CD1c-positive myeloid dendritic cell (primary cell): ENCODE data around the gene GNG2.

Source experiments
- DNase-seq: peaks from one replicate; pipeline ENCODE4 v3.0.0-alpha.2; 2016; ENCODE audit errors: extremely low spot score

Gene GNG2

DNA sequence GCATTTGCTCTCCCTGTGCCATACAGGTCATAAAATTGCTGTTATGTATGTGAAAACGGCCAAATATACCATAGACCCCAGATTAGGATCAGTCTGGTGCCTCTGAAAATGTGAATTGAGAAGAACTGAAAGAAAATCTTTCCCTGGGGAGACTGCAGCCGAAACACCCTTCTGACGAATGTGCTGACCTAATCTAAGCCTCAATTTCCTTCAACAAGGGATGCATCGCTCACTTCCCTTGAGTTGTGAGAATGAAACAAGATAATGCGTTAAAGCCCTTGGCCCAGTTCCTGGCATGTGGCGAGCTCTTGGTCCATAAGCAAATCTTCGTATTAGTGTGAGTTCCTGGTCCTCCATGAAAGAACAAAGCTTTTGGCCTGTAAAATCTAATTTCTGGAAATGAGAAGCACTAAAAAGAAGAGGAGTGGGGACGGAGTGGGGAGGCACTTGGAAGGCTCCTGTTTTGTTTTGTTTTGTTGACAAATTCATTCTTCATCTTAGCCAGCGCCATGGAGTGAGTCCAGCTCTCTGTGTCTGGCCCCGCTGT lies 79.4 kb downstream of the GNG2 start:
- DNase-seq: no peak

DNA sequence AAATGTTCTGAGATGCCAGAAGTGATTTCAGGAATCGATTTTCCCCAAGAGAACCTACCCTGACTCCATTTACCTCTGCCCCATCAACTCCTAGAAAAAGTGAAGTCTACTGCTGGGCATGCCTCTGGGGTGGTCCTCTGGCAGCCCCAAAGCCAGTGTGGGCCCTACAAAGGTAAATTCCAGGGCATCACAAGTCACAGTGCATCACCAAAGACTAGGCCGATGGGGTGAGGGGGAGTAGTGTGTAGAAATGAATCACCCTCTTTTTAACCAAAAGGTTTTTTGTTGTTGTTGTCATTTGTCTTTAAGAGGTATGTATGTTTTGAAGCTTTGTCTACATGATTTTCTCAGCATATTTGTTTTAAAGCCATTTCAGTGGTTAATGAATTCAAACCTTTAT lies 82.6 kb downstream of the GNG2 start:
- no peak for DNase-seq

DNA sequence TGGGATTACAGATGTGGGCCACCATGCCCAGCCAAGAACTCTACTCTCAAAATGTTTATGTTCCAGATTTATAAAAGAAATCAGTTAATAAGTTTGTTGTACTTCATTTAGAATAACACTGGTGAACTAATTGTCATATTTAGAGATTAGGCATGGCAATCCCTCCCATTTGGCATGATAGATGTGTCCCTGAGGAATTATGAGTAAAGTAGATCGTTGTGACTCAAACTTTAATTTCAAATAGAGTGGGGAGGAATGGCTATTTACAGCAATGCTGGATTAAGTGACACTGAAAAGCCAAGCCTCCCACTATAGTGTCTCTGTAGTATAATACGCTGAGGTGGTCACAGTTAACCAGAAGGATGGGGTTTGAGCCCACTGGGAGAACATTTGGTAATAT lies 89.6 kb downstream of the GNG2 start:
- no peak for DNase-seq

- no peak for DNase-seq
Measured at GRCh38 chr14:51951656-51952055, 91.2 kb downstream of the GNG2 start.

- DNase-seq: no peak
Measured at GRCh38 chr14:51954031-51954430, 93.6 kb downstream of the GNG2 start.

GRCh38 chr14:51954657-51955056 lies 94.2 kb downstream of the GNG2 start:
- DNase-seq: no peak

GRCh38 chr14:51957950-51958349 lies 97.5 kb downstream of the GNG2 start:
- DNase-seq: no peak

- DNase-seq: no peak
Measured at GRCh38 chr14:51959928-51960327, 99.5 kb downstream of the GNG2 start.

DNA sequence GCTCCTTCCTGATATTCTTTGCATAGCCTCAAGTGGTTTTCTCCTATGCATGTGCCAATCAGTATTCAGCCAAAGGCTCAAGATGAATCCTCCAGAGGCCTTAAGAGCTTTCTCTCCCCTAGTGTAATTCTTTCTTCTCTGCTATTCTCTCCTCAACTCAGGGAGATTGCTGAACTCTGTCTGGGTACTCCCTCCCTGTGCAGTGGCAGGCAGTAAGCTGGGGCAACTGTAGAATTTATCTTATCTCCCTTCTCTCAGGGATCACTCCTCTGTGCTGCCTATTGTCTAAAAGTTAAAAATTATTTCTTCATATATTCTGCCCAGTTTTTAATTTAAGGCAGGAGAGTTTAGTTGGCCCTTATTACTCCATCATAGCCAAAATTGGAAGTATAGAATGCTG lies 100.5 kb downstream of the GNG2 start:
- DNase-seq: no peak

DNA sequence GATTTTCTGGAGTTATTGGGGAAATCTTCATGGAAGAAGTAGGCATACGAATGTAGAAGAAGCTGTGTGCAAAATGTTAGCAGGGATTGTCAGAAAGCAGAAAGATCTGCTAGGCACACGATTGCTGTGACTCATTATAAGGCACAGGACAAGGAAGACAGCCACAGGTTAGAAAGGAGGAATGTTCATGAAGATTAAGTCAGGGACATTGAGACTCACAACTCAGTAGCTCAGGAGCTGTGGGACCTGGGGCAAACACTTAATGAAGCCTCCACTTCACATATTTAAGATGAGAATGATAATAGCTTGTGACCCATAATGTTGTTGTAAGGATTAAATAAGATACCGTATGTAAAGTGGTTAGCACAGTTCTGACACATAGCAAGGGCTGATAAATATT lies 102.3 kb downstream of the GNG2 start:
- no peak for DNase-seq

DNA sequence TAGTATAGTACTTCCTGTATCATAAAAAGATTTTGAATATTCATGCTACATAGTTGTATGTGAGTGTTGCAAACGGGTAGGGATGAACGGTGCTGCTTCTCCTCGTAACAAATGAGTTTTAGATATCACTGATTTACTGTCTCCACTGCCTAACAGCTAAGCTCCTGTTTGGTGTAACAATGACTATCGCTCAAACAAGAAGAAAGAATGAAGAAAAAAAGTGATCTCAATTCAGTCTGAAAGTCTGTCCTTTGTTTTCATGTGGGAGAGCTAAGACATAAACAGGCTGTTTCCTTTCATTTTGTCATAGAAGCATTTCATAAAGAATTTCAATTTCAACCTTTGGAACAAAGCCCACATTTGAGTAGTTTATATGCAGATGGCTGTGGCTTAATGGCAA lies 102.9 kb downstream of the GNG2 start:
- DNase-seq: no peak

DNA sequence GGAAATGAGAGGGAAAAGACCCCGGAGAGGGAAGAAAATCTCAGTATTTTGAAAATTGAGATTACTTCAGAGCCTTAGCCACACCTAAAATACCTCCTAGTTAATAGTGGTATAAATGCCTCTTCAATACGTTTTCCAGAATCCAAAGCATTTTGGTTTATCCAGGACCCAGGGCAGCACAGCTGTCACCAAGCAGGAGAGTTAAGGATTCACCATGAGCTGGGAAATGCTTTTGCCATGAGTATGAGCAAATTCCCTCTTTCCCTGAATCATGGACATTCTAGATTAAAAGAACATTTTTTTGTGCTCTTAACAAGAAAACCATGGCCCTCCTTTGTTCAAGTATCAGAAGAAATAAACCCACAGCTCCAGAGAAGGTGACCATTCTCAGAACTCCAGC lies 107.1 kb downstream of the GNG2 start:
- DNase-seq: no peak

DNA sequence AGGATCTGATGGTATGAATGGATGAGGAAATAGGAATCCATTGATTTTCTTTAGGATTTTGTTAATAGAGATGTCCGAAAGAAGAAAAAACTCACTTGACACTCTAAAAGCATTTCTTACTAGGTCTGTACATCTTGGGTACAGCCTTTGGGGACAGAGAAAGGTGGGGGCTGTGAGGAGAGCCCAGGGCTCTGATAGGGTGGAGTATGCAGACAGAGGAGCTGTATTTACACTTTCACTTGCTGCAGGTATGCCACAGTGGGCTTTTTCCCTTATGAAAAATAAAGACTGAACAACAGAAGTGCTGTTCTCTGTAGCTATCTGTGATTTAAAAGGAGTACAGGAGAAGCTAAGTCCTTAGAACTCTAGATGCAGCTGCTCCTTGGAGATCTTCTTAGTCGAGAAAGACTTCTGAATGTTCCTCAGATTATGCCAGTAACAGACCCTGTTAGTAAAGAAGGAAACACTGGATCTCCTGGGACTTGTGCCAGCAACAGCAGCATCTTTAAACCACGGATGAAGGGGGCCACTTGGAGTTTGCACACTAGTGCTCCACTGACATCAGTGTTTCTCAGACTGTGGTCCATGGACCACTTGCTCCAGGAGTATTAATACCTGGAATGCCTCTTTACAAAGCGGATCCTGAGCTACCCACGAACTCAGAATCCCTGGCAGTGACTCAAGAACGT lies 109.6 kb downstream of the GNG2 start:
- DNase-seq: no peak

DNA sequence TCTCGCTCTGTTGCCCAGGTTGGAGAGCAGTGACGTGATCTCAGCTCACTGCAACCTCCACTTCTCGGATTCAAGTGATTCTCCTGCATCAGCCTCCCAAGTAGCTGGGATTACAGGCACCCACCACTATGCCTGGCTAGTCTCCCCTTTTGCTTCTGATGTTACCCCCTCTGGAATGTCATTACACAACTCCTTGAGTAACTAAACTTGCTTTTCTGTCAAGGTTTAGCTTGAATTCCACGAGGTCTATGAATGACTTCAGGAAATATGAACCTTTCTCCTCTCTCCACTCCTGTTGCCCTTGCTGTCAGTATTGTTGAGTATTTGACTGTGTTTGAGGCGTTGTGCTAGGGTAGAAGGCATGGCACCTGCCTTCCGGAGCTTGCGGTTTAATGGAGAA lies 112.2 kb downstream of the GNG2 start:
- DNase-seq: no peak

DNA sequence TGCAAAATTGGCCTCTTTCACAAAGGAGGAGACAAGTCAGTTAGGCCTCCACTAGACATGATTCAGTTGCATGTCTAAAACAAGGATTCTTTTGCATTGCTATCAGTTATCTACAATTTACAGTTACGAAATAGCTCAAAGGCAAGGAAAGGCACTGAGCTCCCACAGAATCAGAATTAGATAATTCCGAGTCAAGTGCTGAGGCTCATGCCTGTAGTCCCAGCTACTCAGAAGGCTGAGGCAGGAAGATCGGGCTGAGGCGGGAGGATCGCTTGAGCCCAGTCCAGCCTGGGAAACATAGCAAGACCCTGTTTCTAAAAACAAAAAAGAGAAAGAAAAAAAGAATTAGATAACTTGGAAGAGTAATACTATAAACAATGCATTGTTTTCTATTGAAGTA lies 116.7 kb downstream of the GNG2 start:
- no peak for DNase-seq

- DNase-seq: no peak
Measured at GRCh38 chr14:51978681-51979085, 118.3 kb downstream of the GNG2 start.

DNA sequence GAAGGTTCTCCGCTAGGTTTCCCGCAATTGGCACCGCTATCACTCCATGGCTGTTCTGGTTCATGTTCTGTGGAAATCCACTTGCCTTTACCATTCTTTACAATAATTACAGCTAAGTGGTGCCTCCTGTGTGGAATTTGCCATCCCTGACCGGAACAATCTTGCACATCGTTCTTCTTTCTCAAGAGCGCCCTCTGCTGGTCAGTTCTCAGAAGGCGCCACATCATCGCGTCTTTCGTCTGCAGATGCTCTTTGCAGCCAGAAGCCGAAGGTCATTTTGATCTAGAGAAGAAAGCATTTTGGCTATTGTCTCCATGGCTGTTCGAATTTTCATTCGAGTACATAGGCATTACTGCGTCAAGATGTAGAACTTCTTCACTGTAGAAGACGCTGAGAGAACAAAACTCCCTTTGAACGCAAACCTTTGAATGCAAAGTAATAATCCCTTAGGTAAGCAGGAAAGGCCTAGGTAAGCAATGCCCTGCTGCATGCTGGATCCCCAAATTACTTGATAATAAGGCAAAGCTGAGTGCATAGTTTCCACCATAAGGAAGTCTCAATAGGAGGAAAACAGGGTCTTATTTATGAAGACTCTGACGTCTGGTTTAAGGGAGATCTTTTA lies 118.8 kb downstream of the GNG2 start:
- DNase-seq: peak; percentile 86

DNA sequence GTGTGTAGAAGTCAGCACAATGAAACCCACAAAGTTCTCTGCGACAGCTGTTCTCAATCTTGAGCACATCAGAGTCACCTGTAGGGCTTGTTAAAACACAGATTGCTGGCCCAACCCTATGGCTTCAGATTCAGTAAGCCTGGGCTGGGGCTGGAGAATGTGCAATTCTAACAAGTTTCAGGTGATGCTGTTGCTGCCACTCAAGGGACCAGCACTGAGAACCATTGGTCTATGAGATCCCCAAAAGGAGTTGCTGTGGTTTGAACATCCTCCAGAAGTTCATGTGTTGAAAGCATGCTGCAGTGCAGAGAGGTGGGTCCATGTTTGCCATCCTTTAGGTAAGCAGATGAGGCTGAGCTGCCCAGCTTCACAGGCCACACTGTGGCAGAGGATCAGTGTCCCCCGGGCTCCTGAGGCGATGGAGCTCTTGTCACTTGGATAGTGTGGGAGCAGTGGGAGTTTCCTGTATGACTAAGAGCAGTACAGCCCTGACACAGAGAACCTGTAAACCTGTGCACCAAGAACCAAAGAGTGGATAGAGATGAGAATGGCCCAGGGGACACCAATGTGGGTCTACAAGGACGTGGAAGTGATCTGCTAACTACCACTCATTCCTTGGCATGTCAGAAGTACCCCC lies 120.9 kb downstream of the GNG2 start:
- DNase-seq: no peak

- no peak for DNase-seq
Measured at GRCh38 chr14:51988221-51988620, 127.8 kb downstream of the GNG2 start.

DNA sequence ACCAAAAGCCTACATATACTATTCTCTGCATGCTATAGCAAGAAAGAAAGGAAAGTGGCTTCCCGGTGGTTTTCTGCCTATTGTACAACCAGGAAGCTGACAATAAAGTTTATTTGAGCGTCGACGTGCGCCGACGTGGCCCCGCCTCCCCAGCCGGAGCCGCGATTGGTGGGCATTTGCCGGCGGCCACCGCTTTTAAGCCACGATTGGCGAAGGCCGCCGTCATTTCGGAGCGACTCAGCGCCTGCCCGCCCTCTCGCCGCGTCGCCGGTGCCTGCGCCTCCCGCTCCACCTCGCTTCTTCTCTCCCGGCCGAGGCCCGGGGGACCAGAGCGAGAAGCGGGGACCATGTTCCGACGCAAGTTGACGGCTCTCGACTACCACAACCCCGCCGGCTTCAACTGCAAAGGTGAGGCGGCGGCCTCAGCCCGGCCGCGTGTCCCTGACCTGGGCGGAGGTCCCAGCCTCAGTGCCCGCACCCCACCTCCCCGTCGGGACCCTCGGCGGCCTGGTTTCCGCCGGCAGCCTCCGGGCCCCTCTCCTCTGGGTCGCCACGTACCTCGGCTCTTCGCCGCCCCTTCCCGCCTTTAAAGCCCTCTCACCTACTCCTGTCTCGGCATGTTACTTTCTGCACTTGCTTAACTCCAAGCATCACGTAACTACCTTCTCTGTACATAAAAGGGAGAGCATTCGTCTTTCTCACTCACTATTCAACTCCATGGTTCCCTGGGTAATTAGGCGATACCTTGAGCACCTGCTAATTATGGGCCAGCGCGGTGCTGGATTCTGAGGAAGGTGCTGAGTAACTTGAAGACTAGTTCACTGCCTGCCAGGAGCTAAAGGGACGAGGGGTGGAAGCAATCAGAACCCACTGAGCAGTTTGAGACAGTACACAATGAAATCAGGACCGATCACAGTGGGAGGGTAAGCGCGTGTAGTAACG lies 129.2 kb downstream of the GNG2 start, which contains the start of gene RTRAF:
TSS of gene RTRAF (plus strand) at position 254 of the 942 bp plus-strand sequence. CDS start at position 348, 94 bp downstream.
- DNase-seq: peak; percentile 95

DNA sequence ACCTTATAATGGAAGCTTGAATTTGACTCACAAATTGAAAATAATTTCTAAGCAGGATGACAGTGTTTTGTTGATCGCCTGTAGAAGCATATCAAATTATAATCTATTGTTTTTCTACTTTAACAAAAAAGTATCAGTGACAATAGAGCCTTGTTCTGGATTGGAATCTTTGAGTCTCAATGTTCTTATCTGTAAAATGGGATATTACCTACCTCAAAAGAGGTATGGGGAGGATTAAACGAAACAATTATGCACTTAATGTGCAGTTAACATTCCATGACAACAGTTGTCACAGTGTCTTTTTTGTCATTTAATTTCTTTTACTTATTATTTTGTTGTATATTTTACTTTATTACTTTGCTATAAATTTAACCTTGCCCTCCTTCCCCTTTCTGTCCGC lies 130.1 kb downstream of the GNG2 start:
- DNase-seq: no peak
